HG02973 (cell line): ENCODE data around the gene CFAP91.

Experiments used
- ATAC-seq: cut with Tn5 transposase; IDR thresholded peaks from one replicate; pipeline ENCODE4 v1.9.1; 2021; ENCODE audit warnings: moderate library complexity; ENCODE audit not compliant: unreplicated experiment

CFAP91 gene

DNA sequence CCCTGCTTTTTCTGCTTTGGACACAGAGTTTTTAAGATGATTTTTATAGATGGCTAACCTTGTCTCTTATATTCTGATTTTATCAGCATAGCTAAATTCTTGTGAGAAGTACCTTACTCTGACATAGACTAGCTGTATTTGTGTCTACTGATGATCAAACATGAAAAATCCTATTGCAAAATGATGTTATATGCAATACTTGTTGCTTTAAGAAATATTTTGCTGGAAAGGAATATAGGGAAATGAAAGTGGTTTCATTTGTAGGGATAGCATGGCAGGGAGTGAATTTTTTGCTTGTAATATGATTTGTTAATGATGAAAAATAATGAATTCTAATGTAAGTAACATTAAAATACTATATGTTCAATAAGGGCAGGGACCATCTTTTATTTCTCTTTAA, 35.9 kb downstream of the CFAP91 start:
- ATAC-seq, result no peak

DNA sequence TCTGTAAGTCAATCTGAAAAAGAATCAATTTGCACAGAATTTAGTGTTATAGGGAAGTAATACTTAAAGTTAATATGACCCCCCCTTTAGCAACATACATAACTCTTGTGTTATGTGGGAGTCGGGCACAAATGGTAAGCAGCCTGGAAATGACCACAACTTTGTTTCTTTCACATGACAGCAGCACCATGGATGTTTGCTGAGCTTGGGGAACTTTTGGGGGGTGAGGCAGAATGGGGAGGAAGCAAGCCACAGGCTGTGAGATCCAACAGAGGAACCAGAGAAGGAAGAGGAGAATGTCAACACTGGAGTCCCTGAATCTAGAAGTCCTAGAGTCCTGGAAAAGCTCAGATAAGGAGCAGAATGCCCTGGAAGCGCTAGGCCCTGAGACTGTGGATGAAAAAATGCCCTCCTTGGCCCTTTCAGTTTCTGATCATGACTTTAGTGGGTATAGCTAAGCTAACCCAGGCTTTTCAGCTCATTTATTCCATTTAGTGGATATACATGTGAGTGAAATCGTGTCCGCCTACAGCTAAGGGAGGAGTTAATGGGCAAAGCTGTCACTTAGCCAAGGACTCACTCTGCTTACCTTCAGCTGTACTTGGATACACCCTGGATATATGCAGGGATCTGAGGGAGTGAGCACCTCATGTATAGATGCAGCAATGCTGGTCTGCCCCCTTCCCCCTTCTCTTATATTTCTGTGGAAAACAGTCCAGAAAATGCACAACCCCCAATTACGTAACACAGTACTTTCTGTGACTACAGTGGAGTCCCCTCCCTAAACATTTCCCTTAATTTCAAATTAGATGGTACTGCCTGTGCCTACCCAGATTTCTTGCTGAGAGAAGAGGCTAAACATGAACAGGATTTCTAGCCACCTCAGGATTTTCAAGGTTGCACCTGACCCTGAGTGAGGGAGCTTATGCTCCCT, 39.1 kb downstream of the CFAP91 start:
- ATAC-seq, result no peak

DNA sequence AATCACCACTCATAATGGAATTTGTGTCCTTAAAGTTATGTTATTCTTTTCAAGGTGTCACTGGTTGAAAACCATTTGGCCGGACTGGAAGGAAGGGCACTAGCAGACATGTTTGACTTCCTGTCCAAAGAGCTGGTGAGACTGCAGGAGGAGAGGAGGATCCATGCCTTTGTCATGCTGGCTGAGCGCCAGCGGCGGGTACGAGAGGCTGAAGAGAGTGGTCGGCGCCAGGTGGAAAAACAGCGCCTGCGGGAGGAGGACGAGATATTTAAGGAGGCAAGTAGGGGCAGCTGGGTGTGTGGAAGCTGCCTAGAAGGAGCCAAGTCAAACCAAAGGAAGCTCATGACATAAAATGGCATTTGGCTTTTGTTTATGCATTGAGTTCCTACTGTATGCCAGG, 41.1 kb downstream of the CFAP91 start:
- no peak for ATAC-seq

DNA sequence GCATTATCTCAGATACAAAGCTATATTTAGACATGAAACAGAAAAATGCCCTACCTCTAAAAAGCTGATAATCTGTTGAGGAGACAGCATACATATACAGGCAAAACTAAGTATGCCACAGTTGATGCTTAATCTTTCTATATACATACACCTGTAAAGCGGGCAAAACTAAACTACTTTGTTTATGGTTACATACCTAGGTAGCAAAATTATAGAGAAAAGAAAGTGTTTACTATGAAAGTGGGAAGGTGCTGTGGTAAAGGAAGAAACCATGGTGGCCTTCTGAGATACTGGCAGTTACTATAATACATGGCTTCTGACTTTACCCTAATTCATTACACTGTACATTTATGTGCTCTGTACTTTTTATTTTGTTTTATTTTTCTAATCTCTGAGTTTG, 43.1 kb downstream of the CFAP91 start:
- no peak for ATAC-seq

DNA sequence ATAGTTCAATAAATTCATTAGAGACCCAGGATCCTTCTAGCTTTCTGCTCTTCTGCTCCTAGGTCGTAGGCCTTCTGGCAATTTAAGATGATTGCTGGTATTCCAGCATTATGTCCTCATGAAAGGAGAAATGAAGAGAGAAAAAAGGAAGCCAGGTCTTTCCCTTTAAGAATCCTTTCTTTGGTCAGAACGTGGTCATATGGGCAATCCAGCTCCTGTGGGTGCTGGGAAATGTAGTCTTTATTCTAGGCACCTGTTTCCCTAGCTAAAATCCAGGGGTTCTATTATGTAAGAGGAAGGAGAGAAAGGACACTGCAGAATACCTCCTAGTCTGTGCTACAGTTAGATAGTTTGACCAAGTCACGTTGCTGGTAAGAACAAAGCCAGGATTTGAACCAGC, 43.6 kb downstream of the CFAP91 start:
- no peak for ATAC-seq

DNA sequence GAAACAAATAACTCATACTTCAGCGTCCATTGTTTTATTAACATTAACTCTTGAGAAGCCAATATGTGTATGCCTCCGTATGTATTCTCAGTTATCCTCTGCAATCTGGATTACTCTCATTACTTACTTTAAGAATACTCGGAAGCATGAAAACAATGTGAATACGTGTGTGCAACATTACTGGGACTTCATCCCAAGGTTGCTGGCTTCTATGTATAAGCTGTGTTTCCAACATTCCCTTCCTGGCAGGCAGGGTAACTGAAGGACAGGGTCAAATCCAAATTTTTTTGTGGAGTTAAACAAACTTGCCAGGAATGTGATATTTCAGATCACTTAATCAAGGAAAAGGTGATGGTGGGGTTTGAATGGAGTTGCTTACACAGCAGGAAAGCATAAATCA, 44.5 kb downstream of the CFAP91 start:
- no peak for ATAC-seq

DNA sequence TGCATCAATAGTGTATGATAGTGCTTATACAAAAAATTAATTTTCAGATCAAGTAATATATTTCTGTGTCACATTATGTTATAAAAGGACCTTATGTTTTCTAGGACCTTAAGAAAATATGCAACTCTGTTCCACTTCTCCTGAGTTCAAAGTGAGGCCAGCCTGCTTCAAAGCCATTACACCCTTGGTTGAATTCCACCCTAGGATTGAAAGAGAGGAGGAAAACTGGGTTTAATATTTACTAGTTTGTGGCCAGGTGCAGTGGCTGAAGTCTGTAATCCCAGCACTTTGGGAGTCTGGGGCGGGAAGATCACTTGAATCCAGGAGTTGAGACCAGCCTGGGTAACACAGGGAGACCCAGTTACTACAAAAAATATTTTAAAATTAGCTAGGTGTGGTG, 46.2 kb downstream of the CFAP91 start:
- no peak for ATAC-seq

DNA sequence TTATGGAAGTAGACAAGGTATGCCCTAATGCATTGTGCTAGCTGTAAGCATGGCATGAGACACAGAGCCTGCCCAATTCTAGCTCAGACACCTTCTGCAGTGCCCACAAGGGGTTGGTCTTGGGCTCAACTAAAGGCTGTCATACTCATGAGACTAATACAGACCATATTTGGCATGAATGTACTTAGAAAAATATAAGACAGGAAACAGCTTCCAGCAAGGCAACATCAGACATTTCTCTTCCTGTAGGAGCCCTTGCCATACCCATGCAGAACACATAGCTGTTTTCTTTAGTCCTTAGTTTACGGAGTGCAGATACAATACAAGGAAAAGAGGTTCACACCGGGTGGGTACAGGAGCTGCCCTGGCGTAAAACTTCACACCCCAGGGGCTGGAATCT, 48.6 kb downstream of the CFAP91 start:
- no peak for ATAC-seq
